ENCODE results near the gene VAV3.
"Not testable (repeated sequence)": the region's sequence is repeated elsewhere in the genome, so short reads cannot be mapped to it uniquely, and the experiment has no call there.

Gene VAV3

DNA sequence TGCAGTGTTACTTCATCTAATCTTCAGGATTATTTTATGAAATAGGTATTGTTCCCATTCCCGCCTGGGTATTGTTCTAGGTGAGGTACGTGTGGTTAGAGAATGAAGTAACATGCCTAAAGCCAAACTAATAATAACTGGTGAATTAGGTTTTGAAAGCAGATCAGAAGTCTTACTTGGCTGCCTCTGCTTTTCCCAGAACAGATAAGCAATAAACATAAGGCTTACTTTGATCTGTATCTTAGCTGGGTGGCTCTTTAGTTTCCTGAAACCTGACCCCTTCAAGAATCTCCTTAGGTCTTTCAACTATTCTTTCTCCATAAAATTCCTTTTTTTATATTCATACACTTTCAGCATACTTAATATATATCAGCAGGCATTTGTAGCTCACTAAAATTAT, 65.3 kb downstream of the VAV3 start:
- no peak for DNase-seq (ENCODE audit: low read depth, low spot score)
- CTCF ChIA-PET, result no interaction called here
- H3K4me3 ChIP-seq (ENCODE audit: low read depth, low read length), result no peak overlapping the region
- POLR2A ChIA-PET, result no interaction called here
- TF ChIP-seq, protein P1, sequence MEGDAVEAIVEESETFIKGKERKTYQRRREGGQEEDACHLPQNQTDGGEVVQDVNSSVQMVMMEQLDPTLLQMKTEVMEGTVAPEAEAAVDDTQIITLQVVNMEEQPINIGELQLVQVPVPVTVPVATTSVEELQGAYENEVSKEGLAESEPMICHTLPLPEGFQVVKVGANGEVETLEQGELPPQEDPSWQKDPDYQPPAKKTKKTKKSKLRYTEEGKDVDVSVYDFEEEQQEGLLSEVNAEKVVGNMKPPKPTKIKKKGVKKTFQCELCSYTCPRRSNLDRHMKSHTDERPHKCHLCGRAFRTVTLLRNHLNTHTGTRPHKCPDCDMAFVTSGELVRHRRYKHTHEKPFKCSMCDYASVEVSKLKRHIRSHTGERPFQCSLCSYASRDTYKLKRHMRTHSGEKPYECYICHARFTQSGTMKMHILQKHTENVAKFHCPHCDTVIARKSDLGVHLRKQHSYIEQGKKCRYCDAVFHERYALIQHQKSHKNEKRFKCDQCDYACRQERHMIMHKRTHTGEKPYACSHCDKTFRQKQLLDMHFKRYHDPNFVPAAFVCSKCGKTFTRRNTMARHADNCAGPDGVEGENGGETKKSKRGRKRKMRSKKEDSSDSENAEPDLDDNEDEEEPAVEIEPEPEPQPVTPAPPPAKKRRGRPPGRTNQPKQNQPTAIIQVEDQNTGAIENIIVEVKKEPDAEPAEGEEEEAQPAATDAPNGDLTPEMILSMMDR (IDR thresholded peaks at IDR 0.05; ENCODE audit: insufficient read depth, low read length, missing control alignments), result no peak

DNA sequence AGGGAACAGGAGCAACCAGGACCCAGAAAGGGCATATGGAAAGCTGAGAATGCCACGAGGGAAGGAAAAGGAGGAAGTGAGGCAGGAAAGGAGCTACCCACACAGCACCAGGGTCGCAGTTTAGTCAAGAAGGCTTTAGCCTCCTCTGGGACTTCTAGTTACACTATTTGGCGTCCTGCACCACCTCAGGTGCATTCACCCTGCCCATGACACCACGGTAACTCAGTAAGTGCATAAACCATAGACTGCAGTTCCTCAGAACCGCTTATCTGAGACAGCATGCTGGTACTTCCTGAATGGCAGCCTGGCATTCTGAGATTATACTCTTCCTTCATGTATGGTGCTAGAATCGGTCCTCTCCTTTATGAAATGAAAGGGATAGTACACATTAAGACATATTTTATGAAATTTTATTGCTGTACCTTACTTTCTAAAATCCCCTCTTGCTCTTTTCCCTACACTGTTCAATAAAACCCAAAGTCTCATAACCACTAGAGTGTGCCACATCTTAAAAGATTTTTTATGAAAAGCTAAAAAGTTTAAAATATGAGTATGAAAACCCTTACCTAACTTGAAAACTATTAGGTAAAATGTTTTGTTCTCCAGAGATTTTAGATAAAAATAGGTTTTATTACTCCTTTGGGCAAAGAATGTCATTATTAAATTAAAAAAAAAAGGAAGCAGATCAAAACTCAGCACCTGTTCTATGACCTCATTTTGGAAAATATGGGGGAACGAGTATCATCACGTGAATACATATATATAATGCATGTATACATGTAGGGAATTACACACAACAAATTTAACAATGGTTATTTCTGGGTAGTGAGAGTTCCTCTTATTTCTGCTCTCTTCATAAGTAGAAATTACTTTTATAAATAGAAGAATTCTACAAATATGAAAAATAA, 67.3 kb downstream of the VAV3 start:
- TF ChIP-seq, protein P1 (IDR thresholded peaks at IDR 0.05; ENCODE audit: insufficient read depth, low read length, missing control alignments), result no peak
- CTCF ChIA-PET, result no interaction called here
- H3K4me3 ChIP-seq (ENCODE audit: low read depth, low read length), result no peak overlapping the region
- POLR2A ChIA-PET, result no interaction called here
- DNase-seq (ENCODE audit: low read depth, low spot score), result no peak

DNA sequence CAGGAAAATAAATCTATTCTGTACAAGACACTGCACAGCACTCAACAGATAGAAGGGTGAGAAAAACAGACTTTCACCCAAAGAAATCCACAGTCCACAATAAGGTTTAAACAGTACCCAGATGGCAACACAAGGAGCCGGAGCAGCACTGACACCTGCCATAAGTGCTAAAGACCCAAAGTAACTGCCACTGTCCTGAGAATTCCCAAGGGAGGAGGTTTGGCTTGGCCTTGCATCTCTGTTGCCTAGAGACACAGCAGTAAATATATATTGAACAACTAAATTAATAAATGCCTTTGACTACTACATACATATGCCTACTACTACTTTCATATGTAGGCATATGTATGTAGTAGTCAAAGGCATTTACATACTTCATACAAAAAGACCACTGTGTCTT, 68.0 kb downstream of the VAV3 start:
- POLR2A ChIA-PET, result no interaction called here
- H3K4me3 ChIP-seq (ENCODE audit: low read depth, low read length), result no peak overlapping the region

DNA sequence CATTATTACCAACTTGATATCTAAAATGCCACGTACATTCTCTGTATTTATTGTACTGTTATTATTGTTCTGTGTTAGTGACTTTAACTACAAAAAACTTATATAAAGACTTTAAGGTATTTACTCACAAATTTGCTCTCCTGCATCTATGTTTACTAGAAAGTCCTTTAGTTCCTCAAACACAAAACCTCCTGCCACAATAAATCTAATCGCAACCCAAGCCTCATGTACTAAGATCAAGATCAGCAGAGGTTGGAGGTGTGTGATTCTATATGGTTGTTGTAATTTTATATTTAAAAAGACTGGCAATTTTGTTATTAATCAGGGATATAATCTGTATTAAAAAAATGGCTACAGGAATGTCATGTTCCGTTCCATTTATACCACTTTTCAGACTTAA, 68.6 kb downstream of the VAV3 start:
- DNase-seq (ENCODE audit: low read depth, low spot score), result no peak
- CTCF ChIA-PET, result no interaction called here
- POLR2A ChIA-PET, result no interaction called here
- TF ChIP-seq, protein P1 (IDR thresholded peaks at IDR 0.05; ENCODE audit: insufficient read depth, low read length, missing control alignments), result no peak
- H3K4me3 ChIP-seq (ENCODE audit: low read depth, low read length), result no peak overlapping the region

More for the DNA sequence above, 68.0 kb downstream of the VAV3 start:
- CTCF ChIA-PET, result no interaction called here
- DNase-seq (ENCODE audit: low read depth, low spot score), result no peak
- TF ChIP-seq, protein P1 (IDR thresholded peaks at IDR 0.05; ENCODE audit: insufficient read depth, low read length, missing control alignments), result no peak

DNA sequence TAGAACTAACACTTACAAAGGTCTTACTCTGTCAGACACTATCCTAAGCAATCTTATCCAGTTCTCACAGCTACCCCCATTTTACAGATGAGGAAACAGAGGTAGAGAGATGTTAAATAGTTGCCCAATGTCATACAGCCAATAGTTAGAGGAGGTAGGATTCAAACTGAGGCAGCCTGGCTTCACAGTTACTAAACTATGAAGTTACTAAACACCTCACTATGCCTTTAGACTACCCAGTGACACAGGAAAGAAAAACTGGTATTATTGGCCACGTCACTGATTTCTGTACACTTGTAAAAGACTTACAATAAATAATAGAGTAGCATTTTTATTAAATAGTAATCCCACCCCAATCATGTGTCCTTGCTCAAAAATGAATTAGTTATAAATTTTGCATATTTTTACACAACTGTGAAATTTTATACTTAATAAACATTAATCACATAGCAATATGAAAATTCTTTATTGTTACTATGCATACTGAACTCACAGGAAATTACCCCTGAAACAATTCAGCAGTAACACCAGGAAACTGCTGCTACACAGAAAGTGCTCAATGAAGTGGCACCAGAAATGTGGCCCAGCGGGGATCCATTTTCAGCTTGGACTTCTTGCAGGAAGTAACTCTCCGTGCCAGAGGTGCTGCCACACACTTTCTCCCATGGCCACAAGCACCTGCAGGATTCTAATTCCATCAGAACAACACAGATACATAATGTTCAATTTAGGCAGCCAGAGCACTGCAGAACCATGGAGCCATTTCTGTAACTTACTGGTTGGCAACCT, 69.4 kb downstream of the VAV3 start:
- POLR2A ChIA-PET, result no interaction called here
- CTCF ChIA-PET, result no interaction called here
- no peak overlapping the region for H3K4me3 ChIP-seq (ENCODE audit: low read depth, low read length)
- DNase-seq (ENCODE audit: low read depth, low spot score), result no peak
- TF ChIP-seq, protein P1 (IDR thresholded peaks at IDR 0.05; ENCODE audit: insufficient read depth, low read length, missing control alignments), result no peak

DNA sequence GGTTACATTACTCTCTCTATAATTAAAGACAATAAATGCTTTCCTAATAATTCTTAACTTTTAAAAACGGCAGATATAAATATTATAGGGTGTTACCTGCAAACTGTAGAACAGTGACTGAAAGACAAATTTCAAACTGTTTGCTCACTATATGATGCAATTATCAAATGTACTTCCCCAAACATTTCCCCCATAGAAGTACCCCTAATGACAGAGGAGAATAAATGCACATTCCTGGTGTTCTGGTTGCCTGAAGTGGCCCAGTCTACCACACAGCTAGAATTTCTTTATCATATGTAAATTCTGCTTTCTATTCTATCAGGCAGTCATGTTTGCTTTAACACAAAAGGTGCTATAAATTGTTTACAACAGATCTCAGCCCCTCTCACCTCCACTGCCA, 70.4 kb downstream of the VAV3 start:
- no peak for DNase-seq (ENCODE audit: low read depth, low spot score)
- ChIA-PET CTCF (no interaction called here), POLR2A (no interaction called here)
- H3K4me3 ChIP-seq (ENCODE audit: low read depth, low read length), result no peak overlapping the region
- TF ChIP-seq, protein P1 (IDR thresholded peaks at IDR 0.05; ENCODE audit: insufficient read depth, low read length, missing control alignments), result no peak

DNA sequence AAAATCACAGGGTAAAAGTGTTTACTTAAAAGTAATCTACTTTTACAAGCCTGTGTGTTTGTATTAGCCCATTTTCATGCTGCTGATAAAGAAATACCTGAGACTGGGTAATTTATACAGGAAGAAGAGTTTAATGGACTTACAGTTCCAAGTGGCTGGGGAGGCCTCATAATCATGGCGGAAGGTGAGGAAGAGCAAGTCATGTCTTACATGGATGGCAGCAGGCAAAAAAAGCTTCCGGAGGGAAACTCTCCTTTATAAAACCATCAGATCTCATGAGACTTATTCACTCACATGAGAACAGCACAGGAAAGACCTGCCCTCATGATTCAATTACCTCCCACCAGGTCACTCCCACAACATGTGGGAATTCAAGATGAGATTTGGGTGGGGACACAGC, 71.6 kb downstream of the VAV3 start:
- H3K4me3 ChIP-seq (ENCODE audit: low read depth, low read length); POLR2A ChIA-PET; CTCF ChIA-PET; DNase-seq (ENCODE audit: low read depth, low spot score): not testable (repeated sequence)

Measured in AG04449 (cell line).